Activated CD4-positive, CD25-positive, alpha-beta regulatory T cell treated with anti-CD3 and anti-CD28 coated beads, Interleukin-2, amount 50 U/mL, for 16 hours (primary cell): ENCODE results near the gene PAK2.
"Not testable (repeated sequence)": the region's sequence is repeated elsewhere in the genome, so short reads cannot be mapped to it uniquely, and the experiment has no call there.

Source experiments
- DNase-seq: peaks from one replicate; pipeline ENCODE4 v3.0.0-alpha.2; 2020; ENCODE audit warnings: low read depth, low spot score

Gene PAK2

GRCh38 chr3:196782511-196782910 lies 42.9 kb downstream of the PAK2 start:
- DNase-seq = no peak

- DNase-seq = no peak
These were observed 48.9 kb downstream of the PAK2 start for GRCh38 chr3:196788528-196788927.

DNA sequence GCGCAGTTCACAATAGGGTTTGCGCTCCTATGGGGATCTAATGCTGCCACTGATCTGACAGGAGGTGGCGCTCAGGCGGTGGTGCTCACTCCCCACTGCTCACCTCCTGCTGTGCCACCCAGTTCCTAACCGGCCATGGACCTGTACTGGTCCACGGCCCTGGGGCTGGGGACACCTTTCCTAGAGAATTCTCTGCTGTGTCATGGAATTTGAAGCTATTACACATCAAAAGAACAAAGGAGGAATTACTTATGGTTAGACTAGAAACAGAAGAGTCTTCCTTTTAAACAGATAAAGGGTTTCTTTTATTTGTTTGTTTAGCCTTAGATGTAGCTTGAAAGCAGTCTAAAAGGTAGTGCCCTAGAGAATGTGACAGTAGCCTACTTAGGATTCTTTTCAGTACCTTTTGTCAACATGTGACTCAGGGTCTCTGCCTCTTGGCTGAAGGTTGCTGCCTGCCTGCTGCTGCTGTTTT lies 50.3 kb downstream of the PAK2 start:
- DNase-seq = no peak

DNA sequence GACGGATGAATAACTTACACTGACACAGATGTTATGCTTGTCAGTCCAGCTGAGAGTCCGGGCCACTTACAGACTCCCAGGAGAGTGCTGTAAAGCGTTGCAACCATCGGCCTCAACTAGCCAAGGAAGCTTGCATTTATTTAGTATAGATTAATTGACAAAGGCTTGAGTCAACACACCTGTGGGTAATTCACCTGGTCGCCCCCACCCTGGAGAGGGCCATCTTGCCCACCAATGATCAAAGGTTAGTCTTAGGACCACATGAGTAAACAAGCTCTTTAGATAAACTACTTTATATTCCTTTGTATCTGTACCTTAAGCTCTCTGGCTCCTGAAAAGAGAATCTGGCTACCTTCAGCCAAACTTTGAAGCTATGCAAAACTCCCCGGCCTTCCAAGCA lies 51.0 kb downstream of the PAK2 start:
- DNase-seq = no peak

GRCh38 chr3:196792771-196793170 lies 53.1 kb downstream of the PAK2 start:
- DNase-seq = no peak

DNA sequence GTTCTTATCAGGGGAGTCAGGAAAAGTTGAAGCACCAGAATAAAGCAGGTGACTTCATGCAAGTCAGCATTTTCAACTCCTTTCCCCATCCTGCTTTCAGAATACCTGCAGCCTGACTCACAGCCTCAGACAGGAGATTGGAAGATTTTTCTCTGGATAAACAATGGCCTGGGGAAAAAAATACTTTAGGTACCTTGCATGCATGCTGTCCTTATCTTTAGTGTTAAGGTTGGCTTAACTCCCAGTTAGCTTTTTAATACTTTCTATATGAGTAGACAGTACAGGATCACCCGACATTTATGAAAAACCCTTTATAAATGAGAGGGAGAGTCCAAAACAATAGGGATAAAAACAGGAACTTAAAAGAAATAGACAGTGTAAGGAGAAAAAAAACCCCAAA lies 53.6 kb downstream of the PAK2 start:
- DNase-seq = no peak

DNA sequence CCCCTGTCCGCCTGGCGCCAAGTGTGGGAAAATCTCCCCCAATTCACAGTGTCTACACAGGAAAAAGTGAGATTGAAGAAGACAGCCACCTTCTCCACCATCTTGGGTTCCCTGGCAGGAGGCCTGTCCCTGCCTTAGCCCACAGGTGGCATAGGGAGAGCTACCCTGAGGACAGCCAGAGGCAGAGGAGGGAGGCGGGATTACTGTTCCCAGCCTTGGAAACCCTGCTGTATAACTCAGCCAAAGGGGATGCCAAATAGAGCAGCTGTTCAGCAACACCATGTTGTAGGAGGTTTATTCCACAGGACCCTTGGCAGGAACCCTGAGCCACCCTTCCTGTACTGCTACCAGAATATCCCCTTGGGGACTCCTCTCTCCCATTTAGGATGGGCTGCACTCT lies 54.8 kb downstream of the PAK2 start:
- no peak for DNase-seq

DNA sequence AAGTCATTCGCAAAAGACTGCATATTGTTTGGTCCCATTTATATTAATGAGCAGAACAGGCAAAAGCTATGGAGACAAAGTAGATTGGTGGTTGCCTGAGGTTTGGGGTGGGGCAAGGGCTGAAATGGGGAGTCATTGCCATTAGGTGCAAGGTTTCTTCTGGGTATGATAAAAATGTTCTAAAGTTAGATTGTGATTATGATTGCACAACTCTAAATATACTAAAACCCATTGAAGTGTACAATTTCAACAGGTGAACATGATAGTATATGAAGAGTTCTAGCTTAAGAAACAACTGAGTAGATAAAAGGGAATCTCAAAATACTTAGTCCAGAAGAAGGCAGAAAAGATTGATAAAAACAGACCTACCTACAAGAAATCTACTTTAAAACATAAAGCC lies 56.7 kb downstream of the PAK2 start:
- DNase-seq = no peak

- no peak for DNase-seq
These were observed 61.2 kb downstream of the PAK2 start for GRCh38 chr3:196800742-196801434.

- no peak for DNase-seq
These were observed 64.3 kb downstream of the PAK2 start for GRCh38 chr3:196803891-196804468.

DNA sequence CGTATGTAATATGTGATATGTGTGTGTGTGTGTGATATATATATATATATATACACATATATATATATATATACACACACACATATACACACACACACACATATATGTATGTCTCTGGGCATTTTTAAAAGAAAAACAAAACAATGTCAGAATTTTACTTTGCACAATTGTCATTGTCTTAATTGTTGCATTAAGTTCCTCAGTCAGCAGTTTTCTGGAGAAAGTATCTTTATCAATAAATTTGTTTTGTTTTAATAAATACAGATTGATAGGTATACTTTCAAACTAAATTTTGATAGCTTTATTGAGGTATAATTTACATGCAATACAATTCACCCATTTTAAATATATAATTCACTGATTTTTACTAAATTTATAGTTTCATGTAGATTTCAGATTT lies 65.1 kb downstream of the PAK2 start:
- DNase-seq = no peak

- no peak for DNase-seq
These were observed 71.4 kb downstream of the PAK2 start for GRCh38 chr3:196810963-196811581.

GRCh38 chr3:196812853-196813252 lies 73.2 kb downstream of the PAK2 start:
- DNase-seq = no peak

DNA sequence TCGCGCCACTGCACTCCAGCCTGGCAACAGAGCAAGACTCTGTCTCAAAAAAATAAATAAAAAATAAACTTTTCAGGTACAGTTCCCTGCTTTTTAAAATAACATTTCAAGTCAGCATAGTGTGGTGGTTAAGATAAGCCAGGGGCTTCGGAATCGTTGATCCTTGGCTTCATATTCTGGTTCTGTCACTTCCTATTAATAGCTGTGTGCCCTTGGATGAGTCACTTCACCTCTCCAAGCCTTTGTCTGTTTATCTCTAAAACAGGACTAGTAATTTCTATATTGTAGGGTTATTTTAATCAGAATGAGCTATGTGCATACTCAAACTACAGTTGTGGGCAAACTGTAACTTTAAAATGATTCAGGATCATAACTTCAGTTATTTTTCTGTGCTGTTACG lies 74.2 kb downstream of the PAK2 start:
- DNase-seq = no peak

- DNase-seq = no peak
These were observed 82.2 kb downstream of the PAK2 start for GRCh38 chr3:196821806-196822355.

GRCh38 chr3:196829651-196830050 lies 90.0 kb downstream of the PAK2 start:
- DNase-seq = not testable (repeated sequence)

GRCh38 chr3:196835086-196835485 lies 95.4 kb downstream of the PAK2 start:
- no peak for DNase-seq

- not testable (repeated sequence) for DNase-seq
These were observed 97.0 kb downstream of the PAK2 start for GRCh38 chr3:196836626-196837025.

GRCh38 chr3:196837819-196838420 lies 98.3 kb downstream of the PAK2 start:
- peak; percentile 51 for DNase-seq

GRCh38 chr3:196839351-196839750 lies 99.7 kb downstream of the PAK2 start:
- DNase-seq = not testable (repeated sequence)

DNA sequence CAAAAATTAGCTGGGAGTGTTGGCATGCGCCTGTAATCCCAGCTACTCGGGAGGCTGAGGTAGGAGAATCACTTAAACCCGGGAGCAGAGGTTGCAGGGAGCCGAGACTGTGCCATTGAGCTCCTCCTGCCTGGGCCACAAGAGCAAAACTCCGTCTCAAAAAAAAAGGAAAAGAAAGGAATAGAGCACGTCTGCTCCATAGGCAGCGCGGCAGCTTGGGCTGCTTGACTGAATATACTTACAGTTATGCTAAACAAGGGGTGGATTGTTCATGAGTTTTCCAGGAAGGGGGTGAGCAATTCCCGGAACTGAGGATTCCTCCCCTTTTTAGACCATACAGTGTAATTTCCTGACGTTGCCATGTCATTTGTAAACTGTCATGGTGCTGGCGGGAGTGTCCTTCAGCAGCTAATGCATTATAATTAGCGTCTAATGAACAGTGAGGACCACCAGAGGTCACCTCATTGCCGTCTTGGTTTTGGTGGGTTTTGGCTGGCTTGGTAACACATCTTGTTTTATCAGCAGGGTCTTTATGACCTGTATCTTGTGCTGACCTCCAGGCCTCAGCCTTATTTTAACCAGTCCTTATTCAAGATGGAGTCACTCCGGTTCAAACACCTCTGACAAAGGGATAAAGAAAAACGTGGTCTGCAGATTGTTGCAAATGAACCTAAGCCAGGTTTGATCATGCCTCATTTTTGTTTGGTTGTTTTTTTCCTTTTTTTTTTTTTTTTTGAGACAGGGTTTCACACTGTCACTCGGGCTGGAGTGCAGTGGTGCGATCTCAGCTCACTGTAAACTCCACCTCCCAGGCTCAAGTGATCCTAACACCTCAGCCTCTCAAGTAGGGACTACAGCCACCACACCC lies 103.1 kb downstream of the PAK2 start:
- DNase-seq = no peak
